GM21381 (cell line): ENCODE measurements around the gene COL2A1.

ENCODE experiments used
- ATAC-seq: cut with Tn5 transposase; IDR thresholded peaks from one replicate; pipeline ENCODE4 v1.9.1; 2021; ENCODE audit warnings: mild to moderate bottlenecking, moderate library complexity; ENCODE audit not compliant: unreplicated experiment

The COL2A1 gene

DNA sequence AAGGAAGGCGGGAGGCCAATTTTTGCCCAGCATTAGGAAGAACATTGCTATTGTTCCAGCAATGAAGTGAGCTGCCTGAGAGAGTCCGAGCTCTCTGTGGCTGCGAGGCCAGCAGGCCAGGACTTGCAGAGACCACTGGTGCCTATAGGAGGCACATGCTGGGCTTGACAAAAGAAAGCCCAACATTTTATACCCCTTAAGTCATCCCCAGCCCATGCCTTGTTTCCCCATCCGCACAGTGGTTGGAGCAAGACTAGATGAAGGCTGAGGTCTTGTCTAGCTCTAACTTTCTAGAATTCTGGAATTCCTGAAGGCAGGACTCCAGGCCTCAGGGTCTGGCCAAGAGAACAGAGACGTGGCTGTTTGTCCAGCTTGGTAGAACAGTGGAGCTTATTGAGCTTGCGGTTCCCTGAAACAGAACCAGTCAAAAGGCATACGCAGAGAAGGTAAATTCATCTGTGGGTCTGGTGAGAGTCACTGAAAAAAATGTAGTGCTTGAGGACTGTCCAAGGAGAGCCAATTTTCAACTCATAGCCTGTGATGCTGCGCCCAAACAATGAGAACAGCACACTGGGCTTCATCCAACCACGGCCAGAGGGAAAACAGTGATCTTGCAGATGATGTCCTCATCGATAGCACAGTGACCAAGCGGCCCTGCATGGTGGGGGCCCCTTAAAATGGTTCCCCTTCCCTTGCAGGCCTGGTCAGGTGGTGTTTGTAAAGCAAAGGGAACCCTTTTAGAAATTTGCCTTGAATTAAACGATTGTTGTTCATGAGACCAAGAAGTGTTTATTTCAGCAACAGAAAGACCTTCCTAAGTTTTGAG lies 27.1 kb upstream of the COL2A1 start:
- no peak for ATAC-seq

DNA sequence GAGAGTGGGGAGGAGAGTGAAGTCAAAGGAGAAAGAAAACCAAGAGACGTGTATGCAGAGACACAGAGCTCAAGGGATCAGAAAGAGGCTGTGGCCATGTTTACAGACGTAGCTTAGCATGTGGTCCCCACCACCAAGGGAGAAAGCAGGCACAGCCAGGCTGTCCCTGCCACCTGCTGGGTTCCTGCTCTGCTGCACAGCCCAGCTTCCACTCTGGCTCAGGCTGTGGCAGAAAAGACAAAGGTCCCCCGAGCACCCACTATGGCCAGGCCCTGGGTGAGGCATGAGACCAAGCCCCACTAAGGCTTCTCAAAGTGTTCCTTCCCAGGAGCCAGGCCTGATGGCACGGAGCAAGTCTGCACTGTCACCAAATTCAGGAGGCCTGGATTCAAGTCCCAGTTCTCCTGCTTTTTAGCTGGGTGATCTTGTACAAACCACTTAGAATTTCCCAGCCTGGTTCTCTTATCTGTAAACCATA lies 25.9 kb upstream of the COL2A1 start:
- ATAC-seq, result no peak

DNA sequence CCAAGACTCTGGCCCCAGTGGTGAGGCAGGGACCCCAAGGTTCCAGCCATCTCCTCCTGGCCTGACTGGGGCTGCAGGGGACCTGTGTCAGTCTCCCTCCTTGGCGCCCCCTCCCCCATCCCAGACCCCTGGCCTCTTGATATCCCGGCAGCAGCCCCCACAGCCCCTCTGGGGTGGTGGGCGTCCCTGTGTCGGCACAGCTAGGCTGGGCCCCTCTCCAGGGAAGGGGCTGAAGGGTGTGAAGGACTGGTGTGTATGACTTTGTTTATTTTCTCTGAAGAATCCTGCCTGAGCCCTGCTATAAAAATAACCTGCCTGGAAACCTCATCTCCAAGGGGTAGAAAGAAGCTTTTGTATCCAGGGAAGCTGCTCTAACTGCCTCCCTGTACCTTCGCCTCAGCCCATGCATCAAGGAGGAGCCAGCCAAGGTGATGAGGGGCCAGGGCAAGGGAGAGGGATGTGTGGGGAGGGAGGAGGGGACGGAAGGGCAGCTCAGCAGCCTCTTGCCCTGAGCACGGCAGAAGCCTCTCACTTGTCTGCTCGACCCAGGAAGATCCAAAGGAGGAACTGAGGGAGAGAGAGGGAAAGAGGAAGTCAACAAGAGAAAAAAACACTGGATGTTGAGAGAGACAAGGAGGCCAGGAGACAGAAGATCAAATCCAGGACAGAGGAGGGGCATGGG lies 25.4 kb upstream of the COL2A1 start:
- ATAC-seq, result no peak

DNA sequence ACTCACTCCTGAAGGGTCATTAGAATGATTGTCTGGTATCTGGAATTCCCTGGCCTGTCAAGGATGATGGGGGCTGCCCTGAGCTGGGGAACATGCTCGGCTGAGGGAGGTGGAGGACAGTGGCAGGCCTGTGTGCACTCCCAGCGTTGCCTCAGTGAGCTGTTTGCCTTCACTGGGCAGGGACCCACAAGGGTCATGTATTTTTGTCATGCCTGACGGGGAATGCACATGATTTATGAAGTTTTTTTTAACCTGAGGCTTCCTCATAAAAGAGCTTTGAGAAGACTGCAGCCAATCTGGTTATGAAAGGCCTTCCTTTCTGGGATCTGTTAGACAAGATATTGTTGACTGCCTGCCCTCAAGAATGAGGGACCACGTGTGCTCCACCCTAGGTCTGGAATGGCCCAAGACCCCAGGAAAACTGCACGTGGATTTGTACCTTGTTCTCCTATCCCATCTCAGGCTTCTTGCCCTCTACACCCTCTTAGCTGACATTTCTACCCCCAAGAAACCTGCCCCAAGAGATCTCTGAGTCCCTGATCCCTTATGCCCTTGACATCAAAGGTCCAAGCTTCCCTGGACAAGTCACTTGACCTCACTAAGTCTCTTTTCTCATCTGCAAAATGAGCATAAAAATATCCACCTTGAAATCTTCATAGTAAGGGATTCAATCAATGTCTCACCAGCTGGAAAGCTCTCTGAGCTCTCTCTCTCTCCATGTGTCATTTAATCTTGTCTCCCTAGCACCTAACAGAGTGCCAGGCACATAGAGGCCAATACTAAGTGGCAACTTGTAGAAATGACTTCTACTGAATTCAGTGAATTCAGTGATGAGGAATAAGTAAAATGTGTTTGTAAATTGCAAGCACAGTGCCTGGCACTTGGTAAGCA lies 24.5 kb upstream of the COL2A1 start:
- no peak for ATAC-seq

DNA sequence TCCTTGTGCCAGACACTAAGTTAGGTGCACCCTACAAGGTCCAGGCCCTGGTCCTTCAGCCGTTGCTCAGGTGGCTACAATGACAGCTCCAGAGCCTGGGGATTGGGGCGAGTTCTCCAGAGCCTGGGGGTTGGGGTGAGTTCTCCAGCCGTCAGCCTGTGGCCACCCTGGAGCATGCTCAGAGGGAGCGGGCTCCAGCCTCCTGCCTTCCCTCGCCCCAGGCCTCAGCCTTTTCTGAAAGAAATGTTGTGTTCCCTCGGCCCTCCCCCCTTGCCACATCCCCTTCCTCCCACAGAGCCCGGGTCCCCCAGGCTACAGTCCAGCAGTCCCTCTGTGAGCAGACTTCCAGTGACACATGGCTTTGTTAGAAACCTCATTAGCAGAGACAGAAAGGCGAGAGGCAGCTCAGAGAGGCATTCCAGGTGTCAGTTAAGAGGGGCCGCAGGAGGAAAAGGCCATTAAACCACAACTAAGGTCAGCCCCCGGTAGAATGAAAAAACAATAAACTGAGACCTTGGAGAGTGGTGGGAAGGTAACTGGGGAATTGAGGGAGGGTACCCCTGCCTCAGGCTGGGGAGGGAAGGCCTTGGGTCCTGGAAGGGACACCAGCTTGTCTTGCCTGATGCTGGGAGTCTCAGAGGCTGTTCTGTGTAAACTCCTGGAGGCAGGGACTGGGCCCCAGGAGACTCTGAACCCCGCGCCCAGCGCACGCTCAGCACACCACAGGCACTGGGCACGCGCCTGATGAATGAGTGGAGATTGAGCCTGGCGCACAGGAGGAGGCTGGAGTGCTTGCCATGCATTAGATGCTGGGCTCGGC lies 23.1 kb upstream of the COL2A1 start:
- no peak for ATAC-seq

DNA sequence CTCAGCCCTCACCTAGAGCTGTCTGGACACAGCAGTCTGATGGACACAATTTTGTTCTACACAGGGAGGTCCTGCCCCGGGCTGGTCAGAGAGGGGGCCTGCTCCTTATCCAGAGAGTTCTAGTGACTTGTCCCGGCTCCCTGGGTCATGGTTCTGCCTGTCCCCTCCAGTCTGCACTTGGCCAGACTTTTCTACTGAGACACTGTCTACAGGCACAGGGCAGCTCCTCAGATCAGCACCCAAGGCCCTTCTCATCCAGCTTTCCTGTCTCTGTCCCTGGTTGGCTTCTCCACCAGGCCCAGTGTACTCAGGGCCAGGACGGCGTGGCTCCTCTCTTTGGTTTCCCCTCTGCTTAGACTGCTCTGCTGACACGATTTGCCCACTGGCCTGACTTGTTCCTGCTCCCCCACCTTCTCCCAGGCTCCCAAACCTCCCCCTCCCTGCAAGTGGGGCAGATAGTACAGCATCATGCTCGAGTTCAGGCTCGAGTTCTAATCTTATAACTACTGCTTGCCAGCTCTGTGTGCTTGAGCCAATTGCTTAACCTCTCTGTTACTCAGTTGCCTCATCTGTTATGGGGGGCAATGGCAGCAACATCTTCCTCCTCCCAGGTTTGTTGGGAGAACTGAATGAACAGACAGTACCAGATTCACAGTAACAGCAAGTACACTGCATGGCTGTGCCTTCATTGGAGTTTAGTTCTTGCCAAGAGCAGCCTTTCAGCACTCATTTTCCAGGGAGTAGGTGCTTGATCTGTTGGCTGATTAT lies 22.0 kb upstream of the COL2A1 start:
- no peak for ATAC-seq

DNA sequence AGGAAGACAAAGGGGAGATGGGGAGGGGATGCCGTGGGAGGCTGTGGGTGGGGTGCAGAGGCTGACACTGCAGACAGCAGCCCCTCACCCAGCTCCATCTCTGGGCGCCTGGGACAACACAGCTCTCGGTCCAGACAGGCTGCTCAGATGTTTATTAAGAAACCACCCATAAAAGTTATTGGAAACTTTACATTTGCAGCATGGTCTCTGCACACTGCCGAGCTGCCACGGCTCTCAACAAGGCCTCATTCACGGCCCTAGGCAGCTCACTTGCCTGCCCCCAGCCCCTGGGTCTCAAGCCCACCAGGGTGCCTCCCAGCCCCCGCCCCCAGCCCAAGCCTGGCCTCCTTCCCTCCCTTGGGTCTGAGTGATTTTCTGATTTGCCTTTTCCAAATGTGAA lies 21.0 kb upstream of the COL2A1 start:
- no peak for ATAC-seq

DNA sequence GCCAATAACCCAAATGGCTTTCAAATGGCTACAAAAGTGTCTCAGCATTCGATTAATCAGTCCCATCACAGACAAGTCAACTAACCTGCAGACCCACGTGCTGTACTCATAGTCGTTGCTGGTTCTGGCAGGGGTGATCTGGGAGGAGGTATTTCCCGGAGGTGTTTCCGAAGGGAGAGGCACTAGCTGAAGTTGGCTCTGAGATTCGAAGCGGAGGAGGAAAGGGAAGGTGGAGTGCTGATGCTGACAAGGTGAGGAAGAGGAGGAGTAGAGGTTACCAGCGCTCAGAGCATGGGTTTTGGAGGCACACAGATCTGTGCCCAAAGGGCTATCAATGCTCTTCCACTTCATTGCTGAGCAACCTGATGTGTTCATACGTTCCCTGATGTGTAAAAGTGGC lies 20.5 kb upstream of the COL2A1 start:
- ATAC-seq, result no peak

DNA sequence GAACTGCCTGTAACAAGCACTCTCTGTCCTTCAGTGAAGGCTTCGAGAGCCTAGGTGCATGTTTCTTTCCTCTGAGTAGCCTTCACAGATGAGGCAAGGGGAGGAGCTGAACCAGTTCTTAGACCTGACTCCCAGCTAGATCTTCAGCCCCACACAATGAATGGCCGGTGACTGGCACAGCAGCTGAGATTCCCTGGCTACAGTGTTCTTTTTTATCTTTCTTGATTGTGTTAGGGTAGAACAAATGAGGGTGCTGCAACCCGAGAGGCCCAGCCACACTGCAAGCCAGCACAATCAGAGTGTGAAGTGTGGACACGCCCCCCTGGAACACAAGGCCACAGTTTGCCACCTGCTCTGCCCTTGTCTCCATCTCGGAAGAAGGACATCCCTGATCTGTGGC lies 19.1 kb upstream of the COL2A1 start:
- no peak for ATAC-seq

DNA sequence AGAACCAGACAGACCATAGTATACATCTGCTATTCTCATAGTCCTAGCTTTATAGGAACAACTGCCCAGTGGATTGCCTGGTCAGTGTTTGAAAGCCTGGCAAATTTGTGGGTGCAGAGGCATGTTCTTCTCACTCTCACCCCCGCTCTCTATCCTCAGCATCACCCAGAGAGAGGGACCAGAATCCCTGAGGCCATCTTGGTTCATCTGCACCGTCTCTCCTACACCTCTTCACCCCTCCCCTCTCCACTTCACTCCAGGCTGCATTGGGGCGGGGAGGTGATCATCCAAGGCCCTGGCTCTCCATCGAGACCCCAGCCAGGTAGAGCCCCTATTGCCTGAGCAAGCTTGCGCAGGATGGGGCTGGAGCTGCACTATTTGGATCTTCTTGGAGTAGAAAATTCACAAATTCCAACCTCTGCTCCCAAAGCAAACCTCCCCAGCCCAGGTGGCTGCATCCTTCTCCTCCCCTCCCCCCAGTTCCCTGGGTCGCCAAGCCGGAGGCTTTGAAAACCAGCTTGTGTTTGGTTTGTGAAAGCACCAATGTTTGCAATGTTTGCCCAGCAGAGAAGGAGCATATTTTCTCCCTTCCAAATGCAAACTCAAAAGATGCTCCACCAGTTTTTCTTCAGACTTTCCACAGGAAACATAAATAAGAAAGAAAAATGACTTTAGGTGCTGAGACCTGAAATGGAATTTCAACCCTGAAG lies 18.6 kb upstream of the COL2A1 start:
- ATAC-seq, result no peak

DNA sequence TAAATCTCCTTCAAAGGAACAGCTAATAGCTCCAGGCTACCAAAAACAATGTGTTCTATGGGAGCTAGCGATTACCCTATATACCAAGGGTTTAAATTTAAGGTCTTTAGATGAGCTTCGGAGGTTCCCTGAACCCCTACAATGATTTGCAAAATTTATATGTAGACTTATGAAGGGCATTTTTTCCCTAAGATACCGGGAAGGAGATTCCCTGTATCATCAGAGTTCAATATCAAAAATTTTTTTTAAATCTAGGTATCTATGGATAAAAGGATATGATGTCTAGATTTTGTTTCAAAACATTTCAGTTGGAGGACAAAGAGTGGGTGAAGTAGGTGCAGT lies 17.9 kb upstream of the COL2A1 start:
- ATAC-seq, result no peak

DNA sequence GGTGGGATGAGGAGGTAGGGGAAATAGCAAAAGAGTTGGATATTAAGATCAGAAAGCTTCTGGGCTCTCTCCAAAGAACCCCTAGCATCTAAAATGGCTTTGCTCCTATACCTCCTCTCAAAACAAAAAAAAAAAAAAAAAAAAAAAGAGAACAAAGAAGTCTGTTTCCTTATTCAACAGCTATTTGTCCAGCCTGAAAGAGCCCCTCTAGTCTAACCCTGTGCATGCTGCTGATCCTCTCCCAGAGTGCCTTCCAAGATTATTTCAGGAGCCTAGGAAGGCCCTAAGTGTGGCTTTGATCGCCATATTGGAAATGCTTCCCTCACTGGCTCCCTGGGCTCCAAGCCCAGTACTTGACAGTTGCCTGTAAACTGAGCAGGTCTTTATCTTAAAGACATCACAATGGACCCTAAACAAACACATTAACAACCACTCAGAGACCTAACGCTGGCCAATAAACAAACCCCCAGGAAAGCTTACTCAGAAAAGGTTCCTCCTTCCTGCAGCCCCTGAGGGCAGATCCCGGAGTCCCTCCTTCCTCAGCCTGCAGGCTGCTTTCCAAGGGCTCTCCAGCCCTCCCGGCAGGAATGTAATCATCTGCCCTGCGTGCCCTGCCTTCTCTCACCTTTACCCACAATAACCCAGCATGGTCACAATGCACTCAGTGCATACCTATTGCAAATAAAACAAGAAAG lies 17.4 kb upstream of the COL2A1 start:
- no peak for ATAC-seq

DNA sequence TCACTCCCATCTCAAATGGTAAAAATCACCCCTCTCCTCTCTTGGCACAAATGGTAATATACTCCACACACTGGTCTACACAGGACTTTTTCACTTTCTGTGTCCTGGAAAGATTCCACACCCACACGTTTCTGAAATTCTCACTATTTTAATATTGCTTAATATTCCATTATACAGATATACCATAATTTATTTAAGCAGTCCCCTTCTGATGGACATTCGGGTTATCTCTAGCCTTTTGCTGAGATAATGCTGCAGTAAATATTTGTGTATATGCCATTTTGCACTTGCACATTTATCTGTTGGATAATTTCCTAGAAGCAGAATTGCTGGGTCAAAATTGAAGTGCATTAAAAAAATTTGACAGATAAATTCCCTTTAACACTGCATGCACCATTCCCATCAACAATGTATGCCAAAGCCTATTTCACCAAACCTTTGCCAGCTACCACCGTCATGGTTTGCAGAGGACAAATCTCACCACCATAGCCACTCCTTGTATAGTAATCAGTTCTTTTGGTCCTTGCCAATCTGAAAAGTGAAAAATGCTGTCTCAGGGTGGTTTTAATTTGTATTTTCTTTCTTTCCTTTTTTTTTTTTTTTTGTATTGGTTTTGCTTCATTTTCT lies 15.5 kb upstream of the COL2A1 start:
- no peak for ATAC-seq

DNA sequence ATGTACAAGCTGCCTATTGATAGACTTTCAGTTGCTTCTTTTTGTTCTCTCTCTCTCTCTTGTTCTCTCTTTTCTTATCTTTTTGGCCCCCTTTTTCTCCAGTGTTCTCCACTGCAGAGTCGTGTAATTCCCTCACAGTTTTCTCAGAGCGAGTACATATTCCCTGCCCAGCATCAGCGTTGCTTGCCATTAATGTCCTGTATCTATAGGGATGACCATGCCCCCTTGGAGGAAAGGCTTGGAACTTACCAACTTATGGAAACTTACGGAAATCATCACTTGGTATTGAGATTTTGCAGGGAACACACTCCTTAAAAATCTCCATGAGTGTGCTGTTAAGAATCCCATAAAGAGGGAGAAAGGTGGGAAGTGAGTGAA lies 14.3 kb upstream of the COL2A1 start:
- no peak for ATAC-seq

DNA sequence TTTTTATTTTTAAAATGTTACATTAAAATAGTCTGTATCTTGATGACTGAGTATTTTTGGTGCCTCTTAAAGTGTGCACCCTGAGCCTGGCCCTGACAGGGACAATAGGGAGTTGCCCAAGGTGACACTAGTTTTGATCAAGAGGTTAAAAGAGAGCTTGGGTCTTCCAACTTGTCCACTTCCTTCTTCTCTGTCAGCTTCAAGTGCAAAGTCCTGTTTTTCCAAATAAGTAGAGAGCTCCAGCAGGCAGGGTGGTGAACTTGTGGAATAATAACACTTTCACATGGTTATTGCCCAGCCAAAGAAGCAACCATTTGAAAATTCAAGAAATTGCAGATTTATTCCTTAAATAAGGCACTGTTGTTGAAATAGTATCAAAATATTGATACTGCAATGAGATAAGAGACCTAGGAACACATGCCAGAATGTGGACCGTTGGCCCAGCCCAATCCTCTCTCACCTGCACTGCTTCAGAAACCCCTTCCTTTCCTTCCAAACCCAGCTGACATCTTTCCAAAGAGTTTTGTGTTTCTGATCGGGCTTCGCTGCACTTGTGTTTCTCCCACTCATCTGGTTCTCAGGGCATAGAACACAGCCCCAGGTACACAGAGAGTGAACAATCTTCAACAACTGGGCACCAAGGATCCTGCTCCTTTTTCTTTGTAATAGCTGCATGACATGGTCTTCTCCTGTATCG lies 13.8 kb upstream of the COL2A1 start:
- no peak for ATAC-seq

DNA sequence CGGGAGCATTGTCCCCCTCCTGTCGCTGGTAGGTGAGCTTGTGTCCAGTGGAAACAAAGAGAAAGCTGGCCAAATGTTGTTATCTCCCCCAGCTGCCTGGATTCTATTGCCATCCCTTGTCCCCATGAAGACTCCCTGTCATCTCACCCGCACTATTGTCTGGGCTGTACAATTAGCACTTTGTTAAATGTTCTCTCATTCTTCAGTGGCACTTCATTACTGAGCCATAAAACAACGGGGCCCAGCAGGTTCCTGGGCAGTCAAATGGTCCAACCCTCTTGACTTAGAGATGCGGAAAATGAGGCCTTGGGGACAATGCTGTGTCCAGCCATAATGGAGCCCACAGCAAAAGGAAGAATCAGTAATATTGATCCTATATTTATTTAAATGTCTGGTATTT lies 13.2 kb upstream of the COL2A1 start:
- no peak for ATAC-seq

DNA sequence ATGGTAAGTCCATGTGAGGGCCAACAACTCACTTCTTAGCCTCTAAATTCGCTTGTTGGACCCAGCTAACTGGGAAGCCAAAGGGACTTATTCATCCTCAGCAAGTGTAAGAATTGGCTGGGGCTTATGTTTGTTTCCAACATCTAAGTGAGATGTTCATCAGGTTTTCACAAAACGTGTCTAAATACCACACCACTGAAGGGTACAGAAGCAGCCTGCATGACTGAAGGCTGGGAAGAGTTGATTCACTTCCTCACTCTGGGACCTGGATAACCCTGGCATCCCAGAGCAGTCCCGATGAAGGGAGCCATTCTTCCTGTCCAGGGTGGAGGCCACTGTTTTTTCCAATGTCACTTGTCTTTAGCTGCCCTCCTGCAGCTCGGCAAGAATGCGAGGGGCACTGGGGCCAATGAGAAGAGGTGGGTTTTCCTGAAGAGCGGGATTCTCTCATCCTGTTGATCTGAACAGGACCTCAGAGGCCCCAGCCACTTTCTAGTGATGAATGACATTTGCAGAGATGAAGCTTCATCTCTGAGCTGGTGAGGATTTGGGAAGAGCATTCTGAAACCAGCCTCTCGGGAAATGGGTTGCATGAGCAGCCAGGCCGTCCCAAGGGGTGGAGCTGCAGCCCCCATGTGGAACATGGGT lies 12.2 kb upstream of the COL2A1 start:
- no peak for ATAC-seq
